NT2/D1 (cell line): Measurements from ENCODE around the gene MAP3K6.

Experiments
- DNase-seq: peaks from one replicate; pipeline ENCODE4 v3.0.0-alpha.2; 2011; ENCODE audit warnings: low read depth, low spot score
- H3K27me3 ChIP-seq: 2 replicates; pipeline ENCODE4 v1.6.0; 2011; ENCODE audit warnings: mild to moderate bottlenecking; ENCODE audit not compliant: insufficient read length, insufficient read depth
- H3K36me3 ChIP-seq: 2 replicates; pipeline ENCODE4 v1.6.1; 2011; ENCODE audit warnings: mild to moderate bottlenecking, low read length, mixed read lengths; ENCODE audit not compliant: insufficient read depth, insufficient read length
- H3K4me1 ChIP-seq: 2 replicates; pipeline ENCODE4 v1.5.1; 2011; ENCODE audit not compliant: insufficient read depth, insufficient read length
- H3K4me3 ChIP-seq: 2 replicates; pipeline ENCODE4 v1.5.1; 2011; ENCODE audit warnings: low read depth; ENCODE audit not compliant: insufficient read length
- H3K9ac ChIP-seq: 2 replicates; pipeline ENCODE4 v1.6.0; 2011; ENCODE audit warnings: low read depth; ENCODE audit not compliant: insufficient read length
- H3K9me3 ChIP-seq: 2 replicates; pipeline ENCODE4 v1.5.1; 2011; ENCODE audit warnings: mild to moderate bottlenecking, low read length; ENCODE audit not compliant: insufficient read depth
- SUZ12 ChIP-seq: IDR thresholded peaks from 2 replicates; pipeline ENCODE4 v1.6.1; 2011; ENCODE audit not compliant: insufficient read length, insufficient read depth; ENCODE audit errors: extremely low read depth
- YY1 ChIP-seq: IDR thresholded peaks from 2 replicates; pipeline ENCODE4 v1.6.1; 2011; ENCODE audit not compliant: insufficient read length, insufficient read depth
- ZNF274 ChIP-seq: IDR thresholded peaks from 2 replicates; pipeline ENCODE4 v1.6.1; 2011; ENCODE audit warnings: mild to moderate bottlenecking, low read depth, low read length

Gene MAP3K6

GRCh38 chr1:27400082-27400962 is 33.6 kb upstream of the MAP3K6 start:
- Histone ChIP-seq H3K4me1 (peaks cover 57% of the 10 kb centered on the region), H3K9me3 (no peaks in the 10 kb centered on the region), H3K4me3 (no peak overlapping the region), H3K9ac (no peak overlapping the region), H3K27me3 (no peaks in the 10 kb centered on the region), H3K36me3 (peaks cover 6% of the 10 kb centered on the region)
- DNase-seq, result no peak
- TF ChIP-seq YY1 (no peak), ZNF274 (no peak), SUZ12 (no peak)

- DNase-seq, result no peak
- TF ChIP-seq ZNF274 (no peak), YY1 (no peak), SUZ12 (no peak)
- Histone ChIP-seq H3K4me1 (peaks cover 53% of the 10 kb centered on the region), H3K9ac (peak overlapping the region; percentile 37), H3K4me3 (no peak overlapping the region), H3K9me3 (no peaks in the 10 kb centered on the region), H3K36me3 (peaks cover 11% of the 10 kb centered on the region), H3K27me3 (no peaks in the 10 kb centered on the region)
These were observed 32.7 kb upstream of the MAP3K6 start for GRCh38 chr1:27399251-27400025.

- H3K9ac ChIP-seq, result peak overlapping the region; percentile 37
- TF ChIP-seq SUZ12 (no peak), YY1 (no peak), ZNF274 (no peak)
- peaks cover 13% of the 10 kb centered on the region for H3K36me3 ChIP-seq
- H3K4me3 ChIP-seq, result no peak overlapping the region
- peaks cover 55% of the 10 kb centered on the region for H3K4me1 ChIP-seq
- H3K27me3 ChIP-seq, result no peaks in the 10 kb centered on the region
- H3K9me3 ChIP-seq, result no peaks in the 10 kb centered on the region
- no peak for DNase-seq
These were observed 31.8 kb upstream of the MAP3K6 start for GRCh38 chr1:27398405-27399149.

GRCh38 chr1:27397749-27398148 is 31.0 kb upstream of the MAP3K6 start:
- Histone ChIP-seq H3K36me3 (peaks cover 13% of the 10 kb centered on the region), H3K27me3 (no peaks in the 10 kb centered on the region), H3K4me3 (no peak overlapping the region), H3K9me3 (no peaks in the 10 kb centered on the region), H3K4me1 (peaks cover 52% of the 10 kb centered on the region), H3K9ac (no peak overlapping the region)
- DNase-seq, result no peak
- TF ChIP-seq YY1, result no peak
- no peak for TF ChIP-seq ZNF274
- no peak for TF ChIP-seq SUZ12

- no peaks in the 10 kb centered on the region for H3K27me3 ChIP-seq
- H3K36me3 ChIP-seq, result peaks cover 13% of the 10 kb centered on the region
- no peak for TF ChIP-seq YY1
- no peaks in the 10 kb centered on the region for H3K9me3 ChIP-seq
- H3K4me3 ChIP-seq, result no peak overlapping the region
- H3K9ac ChIP-seq, result no peak overlapping the region
- H3K4me1 ChIP-seq, result peaks cover 47% of the 10 kb centered on the region
- DNase-seq, result no peak
These were observed 30.3 kb upstream of the MAP3K6 start for GRCh38 chr1:27397110-27397509.

- Histone ChIP-seq H3K27me3 (peaks cover 7% of the 10 kb centered on the region), H3K9me3 (no peaks in the 10 kb centered on the region), H3K4me1 (peaks cover 56% of the 10 kb centered on the region), H3K36me3 (peaks cover 13% of the 10 kb centered on the region), H3K4me3 (no peak overlapping the region), H3K9ac (peak overlapping the region; percentile 43)
- TF ChIP-seq SUZ12 (no peak), YY1 (no peak), ZNF274 (no peak)
- no peak for DNase-seq
These were observed 28.9 kb upstream of the MAP3K6 start for GRCh38 chr1:27395441-27396195.
